Sciatic nerve (tissue), 2 donors: Measurements from ENCODE around the gene DNASE1. TPM values are rescaled to one million over a fixed set of nuclear protein-coding genes. Genes with fewer than 3 reads are reported as not detected.

Experiments
- ATAC-seq: fragments of 200-7000 bp; cut with Tn5 transposase; one replicate; pipeline ENCODE4 v1.9.1; 2020; ENCODE audit warnings: mild to moderate bottlenecking, moderate library complexity
- DNase-seq: peaks from one replicate; pipeline ENCODE4 v3.0.0-alpha.2; 2020; ENCODE audit warnings: low spot score
- intact Hi-C: fragments of 100-400 bp; cut with DNase I; formaldehyde crosslinking; loops from one replicate; pipeline ENCODE4 v1.14.2; 2022
- total RNA-seq: library from RNA; stranded (reverse); fragmentation: NEBNext Ultra II Directional; extraction: Animal tissue kit (Norgen Biotek cat#: 25700); gene quantifications from one replicate; pipeline ENCODE4 v1.2.1, GENCODE V29; 2021
- donor health status: DM: no; HTN: no; CAD: no.
- donor health status: DM: no; HTN: no; CAD: no.

DNASE1 gene
- total RNA-seq, 1 donor from 2014 or later, result 24.7 TPM

- DNase-seq, result no peak
- no peak for ATAC-seq
- intact Hi-C loops, result no loop called here
These were observed 33.3 kb downstream of the DNASE1 start for GRCh38 chr16:3687792-3688191.

- peak; percentile 2 for ATAC-seq
- intact Hi-C loops, result loop anchor here (5.0 kb wide), 1 partner anchor 188 kb away; no protein-coding TSS in a partner anchor
These were observed 35.2 kb downstream of the DNASE1 start for GRCh38 chr16:3689731-3690130.

GRCh38 chr16:3690470-3690928, 36.0 kb downstream of the DNASE1 start:
- intact Hi-C loops, result loop anchor here (5.0 kb wide), 1 partner anchor 187 kb away; no protein-coding TSS in a partner anchor
- DNase-seq, result peak; percentile 95
- ATAC-seq, result peak; percentile 97

More at GRCh38 chr16:3689731-3690130, 35.2 kb downstream of the DNASE1 start:
- DNase-seq, result no peak

- ATAC-seq, result peak; percentile 56
- no peak for DNase-seq
- intact Hi-C loops, result loop anchor here (5.0 kb wide), 1 partner anchor 186 kb away; no protein-coding TSS in a partner anchor
These were observed 36.7 kb downstream of the DNASE1 start for GRCh38 chr16:3690980-3691720.

- ATAC-seq (peak; percentile 36), DNase-seq (no peak)
- intact Hi-C loops, result loop anchor here (5.0 kb wide), 1 partner anchor 186 kb away; no protein-coding TSS in a partner anchor
These were observed 37.3 kb downstream of the DNASE1 start for GRCh38 chr16:3691761-3692160.

- intact Hi-C loops, result loop anchor here (5.0 kb wide), 1 partner anchor 183 kb away; no protein-coding TSS in a partner anchor
- ATAC-seq, result no peak
- no peak for DNase-seq
These were observed 39.6 kb downstream of the DNASE1 start for GRCh38 chr16:3694051-3694450.

- ATAC-seq (no peak), DNase-seq (no peak)
- intact Hi-C loops, result no loop called here
These were observed 41.3 kb downstream of the DNASE1 start for GRCh38 chr16:3695610-3696369.

GRCh38 chr16:3696425-3697218, 42.1 kb downstream of the DNASE1 start:
- intact Hi-C loops, result no loop called here
- DNase-seq (no peak), ATAC-seq (peak; percentile 64)

- no peak for ATAC-seq
- intact Hi-C loops, result no loop called here
These were observed 44.5 kb downstream of the DNASE1 start for GRCh38 chr16:3698941-3699340.

GRCh38 chr16:3701531-3701930, 47.0 kb downstream of the DNASE1 start:
- no peak for ATAC-seq
- intact Hi-C loops, result no loop called here
- no peak for DNase-seq

More at GRCh38 chr16:3698941-3699340, 44.5 kb downstream of the DNASE1 start:
- DNase-seq, result no peak

GRCh38 chr16:3702082-3702481, 47.6 kb downstream of the DNASE1 start:
- no peak for DNase-seq

GRCh38 chr16:3706253-3707012, 51.9 kb downstream of the DNASE1 start:
- intact Hi-C loops, result no loop called here
- DNase-seq, result no peak
- ATAC-seq, result no peak

More at GRCh38 chr16:3702082-3702481, 47.6 kb downstream of the DNASE1 start:
- ATAC-seq, result no peak
- intact Hi-C loops, result no loop called here

Other genes starting within 250 kb of the DNASE1 start
- 3.2 TPM for gene ZNF597, start 211.2 kb upstream of the DNASE1 start, total RNA-seq
- 41.3 TPM for gene NAA60, start 211.0 kb upstream of the DNASE1 start, total RNA-seq
- not detected for gene C16orf90, start 159.2 kb upstream of the DNASE1 start, total RNA-seq
- gene CLUAP1, start 153.7 kb upstream of the DNASE1 start, total RNA-seq, result 32.7 TPM
- gene NLRC3, start 77.3 kb upstream of the DNASE1 start, total RNA-seq, result 1.6 TPM
- gene SLX4, start 43.1 kb upstream of the DNASE1 start, total RNA-seq, result 6.5 TPM
- gene TRAP1, start 62.8 kb downstream of the DNASE1 start, total RNA-seq, result 73.6 TPM
- gene CREBBP, start 226.0 kb downstream of the DNASE1 start, total RNA-seq, result 120 TPM